ENCODE results near the gene CYREN. TPM values are rescaled to one million over a fixed set of nuclear protein-coding genes. Genes with fewer than 3 reads are reported as not detected.
A peak's percentile ranks its signal among the peaks of the same experiment; 100 is the strongest.
"Not testable (repeated sequence)": the region's sequence is repeated elsewhere in the genome, so short reads cannot be mapped to it uniquely, and the experiment has no call there.

Gene CYREN
- total RNA-seq, 1 experiment from 2014 or later: 78.5 TPM

GRCh38 chr7:135160098-135160857, 10.2 kb downstream of the CYREN start:
- DNase-seq (ENCODE audit: low spot score): peak; percentile 52

GRCh38 chr7:135159359-135160085, 11.0 kb downstream of the CYREN start:
- no peak for DNase-seq (ENCODE audit: low spot score)

DNA sequence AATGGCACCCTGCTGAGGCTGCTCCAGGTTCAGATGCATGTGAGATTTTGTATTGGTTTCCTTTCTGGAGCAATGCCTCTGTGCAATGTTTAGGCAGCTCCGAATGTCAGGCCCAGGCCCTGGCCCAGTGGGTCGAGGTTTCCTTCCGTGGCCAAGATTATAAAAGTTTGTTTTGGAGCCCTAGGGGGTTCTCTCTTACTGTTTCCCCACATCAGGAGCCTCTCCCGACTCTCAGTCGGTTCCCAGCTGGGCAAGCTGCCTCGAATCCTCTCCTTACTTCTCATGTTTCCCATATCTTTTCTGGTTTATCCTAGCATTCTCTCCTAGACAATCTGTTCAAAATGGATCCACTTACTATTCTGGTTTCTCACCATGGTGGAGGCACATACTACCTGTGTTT, 11.6 kb downstream of the CYREN start:
- no peak for DNase-seq (ENCODE audit: low spot score)

- DNase-seq (ENCODE audit: low spot score): no peak
Measured at GRCh38 chr7:135158141-135158655, 12.3 kb downstream of the CYREN start.

GRCh38 chr7:135156290-135156689, 14.2 kb downstream of the CYREN start:
- no peak for DNase-seq (ENCODE audit: low spot score)

- no peak for DNase-seq (ENCODE audit: low spot score)
Measured at GRCh38 chr7:135154734-135155133, 15.8 kb downstream of the CYREN start.

- no peak for DNase-seq (ENCODE audit: low spot score)
Measured at GRCh38 chr7:135152442-135152841, 18.1 kb downstream of the CYREN start.

- DNase-seq (ENCODE audit: low spot score): no peak
Measured at GRCh38 chr7:135151533-135151932, 19.0 kb downstream of the CYREN start.

GRCh38 chr7:135151132-135151531, 19.4 kb downstream of the CYREN start:
- DNase-seq (ENCODE audit: low spot score): no peak

DNA sequence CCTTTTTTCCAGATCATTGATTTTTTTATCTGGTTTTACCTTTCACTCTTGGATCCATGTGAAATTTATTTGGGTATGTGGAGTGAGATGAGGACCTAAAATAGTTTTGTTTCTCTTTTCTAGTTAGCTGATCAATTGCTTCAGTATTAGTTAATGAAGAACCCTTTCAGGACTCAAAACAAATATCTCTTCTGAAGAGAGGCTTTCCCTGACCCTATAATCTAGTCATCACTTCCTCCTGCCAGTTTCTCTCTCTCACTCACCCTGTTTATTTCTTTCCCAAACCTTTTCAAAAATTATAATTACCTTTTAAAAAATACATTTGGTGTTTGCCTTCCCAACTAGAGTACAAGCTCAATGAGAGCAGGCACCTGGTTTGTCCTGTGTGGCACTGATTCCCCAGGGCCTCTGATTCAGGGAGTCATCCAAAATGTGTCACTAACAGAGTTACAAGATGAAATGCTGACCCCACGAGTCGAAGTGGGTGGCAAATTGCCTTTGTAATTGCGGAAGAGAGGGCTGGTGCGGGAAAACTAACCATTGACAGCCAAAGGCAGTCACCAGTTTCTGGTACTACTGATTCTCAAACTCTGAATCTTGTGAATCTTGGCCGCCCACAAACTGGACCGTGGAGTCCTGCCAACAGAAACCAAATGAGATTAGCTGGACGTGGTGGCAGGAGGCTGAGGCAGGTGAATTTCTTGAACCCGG, 20.3 kb downstream of the CYREN start:
- DNase-seq (ENCODE audit: low spot score): no peak

DNA sequence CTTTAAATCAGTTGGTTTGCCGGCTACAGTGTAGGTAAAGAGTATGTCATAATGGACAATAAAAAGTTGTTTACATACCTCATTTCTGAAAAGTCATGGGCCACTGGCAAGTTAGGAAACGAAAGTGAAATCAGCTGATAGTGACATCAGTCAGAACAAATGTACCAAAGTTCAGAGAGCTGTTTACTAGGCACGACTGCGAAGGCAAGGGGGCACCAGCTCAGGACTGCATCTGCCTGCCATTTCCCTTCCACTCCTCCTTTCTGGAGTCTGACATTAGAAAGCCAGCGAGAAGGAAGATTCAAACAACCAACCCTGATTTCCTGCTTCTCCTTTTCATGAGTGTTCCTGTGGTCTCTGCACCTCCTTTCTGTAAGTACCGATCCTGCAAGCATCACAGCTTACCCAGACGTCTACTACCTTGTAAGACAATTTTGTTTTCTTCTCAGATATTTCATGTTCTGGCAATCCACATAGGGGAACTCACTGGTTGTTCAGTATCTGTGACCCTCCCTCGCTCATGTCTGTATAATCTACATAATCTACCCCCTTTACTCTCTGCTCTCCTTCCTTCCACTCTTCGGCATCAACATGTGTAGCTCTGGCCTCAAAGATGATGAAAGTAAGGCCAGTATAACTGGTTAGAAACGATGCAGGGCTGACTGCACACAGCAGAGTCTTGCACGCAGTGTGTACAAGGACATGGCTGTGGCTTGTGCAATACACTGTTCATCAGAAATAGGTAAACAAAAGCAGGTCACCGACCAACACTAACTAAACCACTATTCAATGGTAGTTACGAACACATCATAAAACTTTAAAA, 22.4 kb downstream of the CYREN start, which contains the start of gene TMEM140:
TMEM140 (plus strand) TSS at position 174 of the 823 bp plus-strand sequence. CDS start 16,370 bp downstream, outside the sequence.
- DNase-seq (ENCODE audit: low spot score): peak; percentile 84

DNA sequence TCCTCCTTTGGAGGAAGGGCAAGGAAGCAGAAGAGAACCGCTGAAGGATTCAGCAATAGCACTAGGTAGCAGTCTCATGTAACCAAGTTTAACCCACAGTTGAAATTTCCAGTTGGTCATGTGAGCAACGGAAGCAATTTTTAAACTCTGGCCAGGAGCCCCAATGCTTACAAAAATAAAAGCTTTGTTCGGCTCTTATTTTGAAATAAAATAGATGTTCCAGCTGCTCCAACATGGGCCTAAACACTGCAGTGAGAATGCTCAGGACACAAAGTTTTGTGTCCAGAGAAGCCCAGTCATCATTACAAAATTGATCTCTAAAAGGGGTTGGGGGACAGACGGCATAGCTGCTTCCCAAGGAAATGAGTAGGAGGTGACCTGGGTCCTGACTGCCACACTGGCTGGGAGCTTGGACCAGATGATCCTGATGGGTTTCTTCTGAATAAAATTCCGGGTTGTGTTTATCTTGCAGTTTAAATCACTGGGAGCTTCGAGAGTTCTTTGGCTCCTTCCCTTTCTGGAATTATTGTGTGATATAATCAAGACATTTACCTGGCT, 23.1 kb downstream of the CYREN start:
- no peak for DNase-seq (ENCODE audit: low spot score)

DNA sequence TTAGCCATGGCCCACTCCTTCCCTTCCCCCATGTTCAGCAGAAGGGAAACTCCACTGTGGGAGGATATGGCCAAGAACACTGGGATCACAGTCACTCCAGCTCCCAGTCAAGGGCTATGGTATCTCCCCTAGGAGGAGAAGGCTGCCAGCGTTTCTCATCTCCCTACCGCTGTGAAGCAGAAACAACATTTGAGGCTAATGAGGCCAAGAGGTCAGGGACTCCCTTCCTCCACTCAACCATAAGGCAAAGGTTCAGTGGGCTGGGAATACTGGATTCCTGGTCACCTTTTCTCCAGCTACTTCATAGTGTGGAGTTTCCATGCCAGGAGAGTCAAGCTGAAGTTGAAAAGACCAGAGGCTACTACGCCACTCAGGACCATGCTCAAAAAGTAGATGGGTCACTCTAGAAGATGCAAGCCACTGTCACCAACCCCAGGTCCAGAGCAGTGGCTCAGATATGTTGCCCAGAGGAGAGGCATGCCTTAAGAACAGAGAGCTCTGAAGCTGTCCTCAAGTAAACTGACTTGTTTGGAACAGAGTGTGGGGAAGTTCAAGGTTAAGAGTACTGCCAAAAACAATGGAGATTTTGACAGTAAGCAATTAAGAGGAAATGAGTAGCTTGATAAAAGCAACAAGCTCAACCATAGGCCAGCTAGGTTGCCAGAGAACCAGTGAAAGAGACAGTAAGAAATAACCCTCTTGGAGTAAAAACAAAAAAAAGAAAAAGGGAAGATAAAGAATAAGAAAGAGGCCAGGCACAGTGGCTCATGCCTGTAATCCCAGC, 26.4 kb downstream of the CYREN start:
- no peak for DNase-seq (ENCODE audit: low spot score)

DNA sequence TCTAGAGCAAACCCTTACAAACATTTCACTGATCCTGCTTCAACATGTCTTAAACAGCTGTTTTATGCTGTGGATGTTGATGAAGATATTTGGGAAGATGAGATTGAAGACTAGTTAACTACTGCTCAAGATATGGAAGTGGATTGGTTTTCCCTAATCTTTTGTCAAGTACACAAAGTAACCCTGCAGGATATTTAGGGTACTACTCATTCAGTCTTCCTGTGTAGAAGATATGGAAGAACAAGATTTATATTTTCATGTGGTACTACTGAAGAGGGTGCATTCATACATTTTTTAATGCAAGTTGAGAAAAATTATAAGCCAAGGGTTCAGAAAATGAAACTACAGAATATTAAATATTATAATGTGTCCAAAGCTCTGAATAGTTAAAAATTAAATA, 40.9 kb downstream of the CYREN start:
- peak; percentile 7 for DNase-seq (ENCODE audit: low spot score)

- no peak for DNase-seq (ENCODE audit: low spot score)
Measured at GRCh38 chr7:135128931-135129330, 41.6 kb downstream of the CYREN start.

DNA sequence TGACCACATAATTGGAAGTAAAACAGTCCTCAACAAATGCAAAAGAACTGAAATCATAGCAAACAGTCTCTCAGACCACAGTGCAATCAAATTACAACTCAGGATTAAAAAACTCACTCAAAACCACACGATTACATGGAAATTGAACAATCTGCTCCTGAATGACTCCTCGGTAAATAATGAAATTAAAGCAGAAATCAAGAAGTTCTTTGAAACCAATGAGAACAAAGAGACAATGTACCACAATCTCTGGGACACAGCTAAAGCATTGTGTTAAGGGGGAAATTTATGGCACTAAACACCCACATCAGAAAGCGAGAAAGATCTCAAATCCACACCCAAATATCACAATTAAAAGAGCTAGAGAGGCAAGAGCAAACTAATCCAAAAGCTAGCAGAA, 45.9 kb downstream of the CYREN start:
- not testable (repeated sequence) for DNase-seq (ENCODE audit: low spot score)

- no peak for DNase-seq (ENCODE audit: low spot score)
Measured at GRCh38 chr7:135121868-135122267, 48.6 kb downstream of the CYREN start.

GRCh38 chr7:135117096-135117495, 53.4 kb downstream of the CYREN start:
- DNase-seq (ENCODE audit: low spot score): no peak
